GM18520 (cell line): ENCODE data around the gene KLRC3.
"Not testable (repeated sequence)": the region's sequence is repeated elsewhere in the genome, so short reads cannot be mapped to it uniquely, and the experiment has no call there.

ENCODE experiments used
- ATAC-seq: cut with Tn5 transposase; IDR thresholded peaks from one replicate; pipeline ENCODE4 v1.9.1; 2021; ENCODE audit not compliant: unreplicated experiment

Gene KLRC3

GRCh38 chr12:10420334-10420733, at the start of gene KLRC3:
KLRC3 (minus strand) TSS chr12:10420595; CDS start chr12:10420550, 45 bp downstream.
- ATAC-seq = not testable (repeated sequence)

- ATAC-seq = no peak
These were observed 49.3 kb upstream of the KLRC3 start for GRCh38 chr12:10469701-10470100.

GRCh38 chr12:10466311-10466710, 45.9 kb upstream of the KLRC3 start:
- ATAC-seq = no peak

- ATAC-seq = no peak
These were observed 37.4 kb upstream of the KLRC3 start for GRCh38 chr12:10457760-10458159.

- ATAC-seq = no peak
These were observed 36.5 kb upstream of the KLRC3 start for GRCh38 chr12:10456856-10457255.

GRCh38 chr12:10455766-10456165, 35.4 kb upstream of the KLRC3 start:
- no peak for ATAC-seq

GRCh38 chr12:10454531-10454930, 34.1 kb upstream of the KLRC3 start:
- no peak for ATAC-seq

GRCh38 chr12:10453156-10453555, 32.8 kb upstream of the KLRC3 start, which contains the start of gene KLRC1:
KLRC1 (minus strand) TSS chr12:10453377; CDS start chr12:10451156, 2,221 bp downstream.
- no peak for ATAC-seq

GRCh38 chr12:10448236-10448635, 27.8 kb upstream of the KLRC3 start:
- no peak for ATAC-seq

- ATAC-seq = not testable (repeated sequence)
These were observed 25.7 kb upstream of the KLRC3 start for GRCh38 chr12:10446052-10446451.

GRCh38 chr12:10441144-10441543, 20.7 kb upstream of the KLRC3 start:
- not testable (repeated sequence) for ATAC-seq

- not testable (repeated sequence) for ATAC-seq
These were observed 19.3 kb upstream of the KLRC3 start for GRCh38 chr12:10439608-10440274.

GRCh38 chr12:10437601-10438000, 17.2 kb upstream of the KLRC3 start:
- ATAC-seq = not testable (repeated sequence)

GRCh38 chr12:10435816-10436215, 15.4 kb upstream of the KLRC3 start, which contains the start of gene KLRC2:
KLRC2 (minus strand) TSS chr12:10436010; CDS start chr12:10435986, 24 bp downstream.
- not testable (repeated sequence) for ATAC-seq

- not testable (repeated sequence) for ATAC-seq
These were observed 10.2 kb upstream of the KLRC3 start for GRCh38 chr12:10430623-10431022.

- ATAC-seq = not testable (repeated sequence)
These were observed 5.5 kb upstream of the KLRC3 start for GRCh38 chr12:10425938-10426337.

GRCh38 chr12:10424260-10424899, 4.0 kb upstream of the KLRC3 start:
- not testable (repeated sequence) for ATAC-seq

GRCh38 chr12:10422159-10422558, 1.8 kb upstream of the KLRC3 start:
- ATAC-seq = not testable (repeated sequence)

GRCh38 chr12:10409392-10409791, 11.0 kb downstream of the KLRC3 start, which contains the start of gene KLRC4:
KLRC4 (minus strand) TSS chr12:10409757; CDS start chr12:10409575, 182 bp downstream.
- ATAC-seq = no peak

GRCh38 chr12:10408842-10409241, 11.6 kb downstream of the KLRC3 start:
- no peak for ATAC-seq

GRCh38 chr12:10406725-10407124, 13.7 kb downstream of the KLRC3 start:
- ATAC-seq = no peak

GRCh38 chr12:10405294-10405693, 15.1 kb downstream of the KLRC3 start:
- no peak for ATAC-seq
